Sciatic nerve (tissue), 1 donor: ENCODE data around the gene CASP9. TPM values are rescaled to one million over a fixed set of nuclear protein-coding genes. Genes with fewer than 3 reads are reported as not detected.

Experiments
- total RNA-seq: library from RNA; stranded (reverse); fragmentation: NEBNext Ultra II Directional; extraction: Animal tissue kit (Norgen Biotek cat#: 25700); gene quantifications from one replicate; pipeline ENCODE4 v1.2.1, GENCODE V29; 2021
- donor health status: DM: no; HTN: no; CAD: no.

Gene CASP9
- total RNA-seq, 1 donor from 2014 or later = 25.1 TPM

Other genes starting within 250 kb of the CASP9 start
- 28.7 TPM for gene EFHD2, start 114.3 kb downstream of the CASP9 start, total RNA-seq
- gene CTRC, start 85.8 kb downstream of the CASP9 start, total RNA-seq = 2.2 TPM
- 0.94 TPM for gene CELA2A, start 67.5 kb downstream of the CASP9 start, total RNA-seq
- gene CELA2B, start 48.1 kb downstream of the CASP9 start, total RNA-seq = not detected
- gene DNAJC16, start 2.6 kb upstream of the CASP9 start, total RNA-seq = 19.8 TPM
- 0.18 TPM for gene AGMAT, start 60.8 kb upstream of the CASP9 start, total RNA-seq
- 38.5 TPM for gene DDI2, start 93.2 kb upstream of the CASP9 start, total RNA-seq
- 67.8 TPM for gene PLEKHM2, start 160.1 kb upstream of the CASP9 start, total RNA-seq
- 1.6 TPM for gene SLC25A34, start 212.0 kb upstream of the CASP9 start, total RNA-seq
- not detected for gene TMEM82, start 218.3 kb upstream of the CASP9 start, total RNA-seq
- 29.0 TPM for gene FBLIM1, start 234.6 kb upstream of the CASP9 start, total RNA-seq